Breast epithelium (tissue), 4 donors: ENCODE data around the gene PRPSAP1. TPM values are rescaled to one million over a fixed set of nuclear protein-coding genes. Genes with fewer than 3 reads are reported as not detected.

ENCODE experiments used
- DNase-seq, 2 donors: peaks; one replicate each; pipeline ENCODE4 v3.0.0-alpha.2; 2019; ENCODE audit warnings: low spot score in 2 of 2
- H3K27ac ChIP-seq, 2 donors: fragments of 200-600 bp; sonication (generic) in 1 of 2; one replicate each; pipeline ENCODE4 v1.5.1; 2016 to 2019; ENCODE audit warnings: mild to moderate bottlenecking in 1 of 2
- H3K27me3 ChIP-seq, 2 donors: fragments of 200-600 bp; sonication (generic) in 1 of 2; one replicate each; pipeline versions ENCODE4 v1.5.1 to v1.6.0; 2017 to 2019; ENCODE audit warnings: control low read depth in 1 of 2, mild to moderate bottlenecking in 1 of 2
- H3K36me3 ChIP-seq: fragments of 200-600 bp; one replicate; pipeline ENCODE4 v1.5.1; 2019
- H3K4me1 ChIP-seq, 2 donors: fragments of 200-600 bp; sonication (generic); one replicate each; pipeline ENCODE4 v1.5.1; 2016 to 2019; ENCODE audit warnings: control low read depth in 1 of 2
- H3K4me3 ChIP-seq, 3 donors: fragments of 200-600 bp; sonication (generic); 1 replicate in 2 of 3; 2 replicates in 1 of 3; pipeline ENCODE4 v1.5.1; 2016 to 2019; ENCODE audit warnings: mild to moderate bottlenecking in 3 of 3, moderate library complexity in 2 of 3
- H3K9me3 ChIP-seq, 2 donors: fragments of 200-600 bp; sonication (generic) in 1 of 2; one replicate each; pipeline ENCODE4 v1.5.1; 2016 to 2019; ENCODE audit warnings: control low read depth in 1 of 2
- POLR2A ChIP-seq: fragments of 450-650 bp; IDR thresholded peaks from one replicate; pipeline ENCODE4 v1.6.1; 2016; ENCODE audit warnings: antibody characterized with exemption, mild to moderate bottlenecking, moderate library complexity
- POLR2AphosphoS5 ChIP-seq, 3 donors: sonication (generic); formaldehyde crosslinking; IDR thresholded peaks; one replicate each; pipeline ENCODE4 v1.6.1; 2017; ENCODE audit warnings: antibody characterized with exemption in 3 of 3
- intact Hi-C: fragments of 100-400 bp; cut with DNase I; formaldehyde crosslinking; loops from one replicate; pipeline ENCODE4 v1.15.1; 2023; ENCODE audit warnings: low total_unique reads
- total RNA-seq, 3 donors: library from RNA; depleted of rRNA; stranded (reverse); fragments of >200 nt; gene quantifications; one replicate each; pipeline ENCODE4 v1.1.0, GENCODE V29; 2016
- TF ChIP-seq, protein P1 (sequence below), 3 donors: fragments of 450-650 bp; IDR thresholded peaks; one replicate each; pipeline ENCODE4 v1.5.1; 2016 to 2017; ENCODE audit warnings: antibody characterized with exemption in 3 of 3, mild to moderate bottlenecking in 3 of 3, moderate library complexity in 3 of 3

PRPSAP1 gene
- total RNA-seq, 3 donors from 2014 or later, result 71.4 to 110 (median 78.3) TPM

DNA sequence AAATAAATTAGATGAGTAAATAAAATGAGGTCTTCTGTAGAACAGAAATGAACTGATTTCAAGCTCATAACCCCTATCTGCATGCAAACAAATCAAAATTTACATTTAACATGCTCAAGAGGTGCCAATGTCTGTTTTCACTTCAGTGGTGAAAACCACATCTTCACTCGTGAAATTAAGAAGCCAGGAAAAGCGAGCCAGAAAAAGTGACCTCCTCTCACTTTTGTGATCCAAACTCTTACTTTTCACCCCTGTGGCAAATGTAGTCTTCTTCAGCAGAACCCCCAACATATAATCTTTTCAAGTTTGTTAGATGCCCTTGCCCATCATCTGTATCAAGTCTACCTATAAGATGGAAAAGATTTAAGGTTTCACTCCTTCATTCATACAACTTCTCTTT lies 36.2 kb downstream of the PRPSAP1 start:
- Histone ChIP-seq H3K9me3 (no peaks in the 10 kb centered on the region), H3K36me3 (no peaks in the 10 kb centered on the region), H3K4me3 (no peak overlapping the region), H3K27ac (no peak overlapping the region), H3K27me3 (no peaks in the 10 kb centered on the region), H3K4me1 (no peaks in the 10 kb centered on the region)
- TF ChIP-seq POLR2AphosphoS5 (IDR thresholded peaks at IDR 0.05), result no peak
- TF ChIP-seq, protein P1, sequence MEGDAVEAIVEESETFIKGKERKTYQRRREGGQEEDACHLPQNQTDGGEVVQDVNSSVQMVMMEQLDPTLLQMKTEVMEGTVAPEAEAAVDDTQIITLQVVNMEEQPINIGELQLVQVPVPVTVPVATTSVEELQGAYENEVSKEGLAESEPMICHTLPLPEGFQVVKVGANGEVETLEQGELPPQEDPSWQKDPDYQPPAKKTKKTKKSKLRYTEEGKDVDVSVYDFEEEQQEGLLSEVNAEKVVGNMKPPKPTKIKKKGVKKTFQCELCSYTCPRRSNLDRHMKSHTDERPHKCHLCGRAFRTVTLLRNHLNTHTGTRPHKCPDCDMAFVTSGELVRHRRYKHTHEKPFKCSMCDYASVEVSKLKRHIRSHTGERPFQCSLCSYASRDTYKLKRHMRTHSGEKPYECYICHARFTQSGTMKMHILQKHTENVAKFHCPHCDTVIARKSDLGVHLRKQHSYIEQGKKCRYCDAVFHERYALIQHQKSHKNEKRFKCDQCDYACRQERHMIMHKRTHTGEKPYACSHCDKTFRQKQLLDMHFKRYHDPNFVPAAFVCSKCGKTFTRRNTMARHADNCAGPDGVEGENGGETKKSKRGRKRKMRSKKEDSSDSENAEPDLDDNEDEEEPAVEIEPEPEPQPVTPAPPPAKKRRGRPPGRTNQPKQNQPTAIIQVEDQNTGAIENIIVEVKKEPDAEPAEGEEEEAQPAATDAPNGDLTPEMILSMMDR (IDR thresholded peaks at IDR 0.05), result no peak
- no peak for TF ChIP-seq POLR2A
- intact Hi-C loops, result no loop called here
- DNase-seq, result no peak

DNA sequence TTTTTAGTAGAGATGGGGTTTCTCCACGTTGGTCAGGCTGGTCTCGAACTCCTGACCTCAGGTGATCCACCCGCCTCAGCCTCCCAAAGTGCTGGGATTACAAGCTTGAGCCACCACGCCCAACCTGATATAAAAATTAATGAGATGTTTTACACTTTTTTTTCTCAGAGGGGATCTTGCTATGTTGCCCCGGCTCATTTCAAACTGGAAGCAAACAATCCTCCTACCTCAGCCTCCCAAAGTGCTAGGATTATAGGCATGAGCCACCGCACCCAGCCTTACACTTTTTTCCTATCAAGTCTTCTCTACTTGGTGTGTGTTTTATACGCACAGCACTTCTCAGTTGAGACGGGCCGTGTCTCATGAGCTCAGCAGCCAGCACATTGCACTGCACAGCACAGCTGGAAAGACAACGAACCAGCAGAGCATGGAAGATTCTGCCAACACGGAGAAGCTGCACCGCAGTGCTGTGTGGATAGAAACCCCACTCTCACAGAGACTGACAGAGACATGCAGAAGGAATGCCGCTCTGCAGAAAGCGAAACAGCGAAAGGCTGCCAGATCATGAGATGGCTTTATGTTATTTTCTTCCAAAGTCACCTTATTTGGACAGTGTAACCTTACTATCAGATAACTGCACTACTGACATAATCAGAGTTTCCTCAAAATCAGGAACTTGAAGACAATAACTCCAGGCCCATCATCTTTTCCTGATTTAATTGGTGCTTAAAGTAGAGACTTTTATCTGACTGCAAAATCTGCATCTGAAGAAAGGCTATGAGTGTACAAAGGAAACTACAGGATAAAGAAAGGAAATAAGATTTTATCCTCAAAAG lies 39.1 kb downstream of the PRPSAP1 start:
- TF ChIP-seq POLR2AphosphoS5 (IDR thresholded peaks at IDR 0.05), result no peak
- TF ChIP-seq, protein P1 (IDR thresholded peaks at IDR 0.05), result no peak
- no peak for TF ChIP-seq POLR2A
- H3K4me3 ChIP-seq, result no peak overlapping the region
- no peaks in the 10 kb centered on the region for H3K9me3 ChIP-seq
- DNase-seq, result peak in 1 of 2 donors; percentile 45
- peaks cover 5% of the 10 kb centered on the region for H3K36me3 ChIP-seq
- H3K27me3 ChIP-seq, result no peaks in the 10 kb centered on the region
- intact Hi-C loops, result no loop called here
- H3K4me1 ChIP-seq, result no peaks in the 10 kb centered on the region
- H3K27ac ChIP-seq, result no peak overlapping the region

DNA sequence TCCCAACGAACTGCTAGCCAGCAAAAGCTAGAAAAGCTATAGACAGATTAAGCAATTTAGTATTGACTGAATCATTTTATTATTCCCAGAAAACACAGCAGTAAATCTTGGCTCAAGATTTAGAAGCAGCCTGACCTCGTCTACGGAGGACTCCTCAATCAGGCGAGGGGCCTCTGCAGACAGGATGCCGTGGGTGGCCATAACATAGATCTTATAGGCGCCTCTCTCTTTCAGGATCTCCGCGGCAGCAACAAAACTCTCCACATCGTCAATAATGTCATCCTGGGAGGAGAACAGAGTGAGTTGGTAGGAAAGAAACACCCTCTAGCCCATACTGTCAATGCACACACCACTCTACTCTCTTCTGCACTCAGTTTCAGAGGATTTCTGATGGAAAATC lies 41.0 kb downstream of the PRPSAP1 start:
- H3K27ac ChIP-seq, result no peak overlapping the region
- no peaks in the 10 kb centered on the region for H3K4me1 ChIP-seq
- DNase-seq, result peak in 1 of 2 donors; percentile 15
- H3K36me3 ChIP-seq, result peaks cover 5% of the 10 kb centered on the region
- H3K4me3 ChIP-seq, result no peak overlapping the region
- H3K27me3 ChIP-seq, result no peaks in the 10 kb centered on the region
- H3K9me3 ChIP-seq, result no peaks in the 10 kb centered on the region
- intact Hi-C loops, result no loop called here
- TF ChIP-seq POLR2A (no peak), POLR2AphosphoS5 (IDR thresholded peaks at IDR 0.05) (no peak)
- TF ChIP-seq, protein P1 (IDR thresholded peaks at IDR 0.05), result no peak

DNA sequence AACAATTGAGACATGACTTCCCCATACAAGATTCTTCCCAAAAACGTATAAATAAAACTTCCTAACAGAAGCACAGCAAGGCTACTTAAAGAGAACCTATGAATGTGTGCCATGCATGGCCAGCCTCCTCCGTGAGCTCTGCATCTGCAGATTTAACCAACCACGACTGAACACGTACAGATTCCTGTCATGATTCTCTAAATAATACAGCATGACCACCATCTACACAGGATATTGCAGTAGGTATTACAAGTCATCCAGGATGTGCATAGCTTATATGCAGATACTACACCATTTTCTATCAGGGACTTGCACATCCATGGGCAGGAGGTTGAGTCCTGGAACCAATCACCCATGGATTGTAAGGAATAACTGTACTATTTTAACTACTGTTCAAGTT lies 44.3 kb downstream of the PRPSAP1 start:
- Histone ChIP-seq H3K4me1 (no peaks in the 10 kb centered on the region), H3K4me3 (no peak overlapping the region), H3K27ac (no peak overlapping the region), H3K9me3 (no peaks in the 10 kb centered on the region), H3K36me3 (peaks cover 5% of the 10 kb centered on the region), H3K27me3 (no peaks in the 10 kb centered on the region)
- intact Hi-C loops, result loop anchor here (5.0 kb wide), 1 partner anchor 88 kb away; no protein-coding TSS in a partner anchor
- TF ChIP-seq POLR2AphosphoS5 (IDR thresholded peaks at IDR 0.05) (no peak), POLR2A (no peak)
- TF ChIP-seq, protein P1 (IDR thresholded peaks at IDR 0.05), result no peak
- DNase-seq, result no peak

DNA sequence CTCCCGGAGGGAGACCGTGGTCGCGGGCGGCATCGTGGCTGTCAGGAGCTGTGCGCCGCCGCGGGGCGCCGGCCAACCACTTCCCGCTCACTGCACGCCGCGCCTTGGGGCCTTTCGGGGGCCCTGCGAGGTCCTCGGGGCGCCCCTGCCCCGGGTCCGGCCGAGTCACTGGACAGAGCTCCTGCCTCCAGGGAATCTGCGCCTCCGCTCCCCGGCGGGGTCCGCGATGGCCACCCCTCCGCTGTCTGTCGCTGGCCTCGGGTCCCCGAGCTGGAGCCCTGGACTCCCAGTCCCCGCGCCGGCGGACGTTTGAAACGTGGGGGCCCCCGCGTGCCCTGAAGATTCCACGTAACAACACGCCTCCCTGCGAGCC lies 45.8 kb downstream of the PRPSAP1 start, which contains the start of gene QRICH2:
QRICH2 (minus strand) TSS at position 311 of the 373 bp plus-strand sequence; CDS start at position 33, 278 bp downstream.
- Histone ChIP-seq H3K36me3 (peaks cover 5% of the 10 kb centered on the region), H3K4me1 (no peaks in the 10 kb centered on the region), H3K9me3 (no peaks in the 10 kb centered on the region), H3K27ac (no peak within 1 kb of the TSS), H3K4me3 (no peak within 1 kb of the TSS), H3K27me3 (no peaks in the 10 kb centered on the region)
- DNase-seq, result no peak
- intact Hi-C loops, result loop anchor here (5.0 kb wide), 1 partner anchor 89 kb away; no protein-coding TSS in a partner anchor
- no peak for TF ChIP-seq POLR2AphosphoS5 (IDR thresholded peaks at IDR 0.05)
- TF ChIP-seq POLR2A, result no peak
- TF ChIP-seq, protein P1 (IDR thresholded peaks at IDR 0.05), result no peak
